ENCODE measurements around the gene NRARP. TPM values are rescaled to one million over a fixed set of nuclear protein-coding genes. Genes with fewer than 3 reads are reported as not detected.

The NRARP gene
- total RNA-seq, 3 donors from 2014 or later = 2.1 to 6.9 (median 3.5) TPM

GRCh38 chr9:137294091-137294680, 7.9 kb downstream of the NRARP start:
- no peaks in the 10 kb centered on the region for H3K27me3 ChIP-seq
- H3K36me3 ChIP-seq = no peaks in the 10 kb centered on the region
- peaks cover 4 to 22% of the 10 kb centered on the region in 2 donors for H3K4me1 ChIP-seq
- TF ChIP-seq CTCF (IDR thresholded peaks at IDR 0.05) (no peak), POLR2AphosphoS5 (IDR thresholded peaks at IDR 0.05) (no peak), POLR2A (IDR thresholded peaks at IDR 0.05) (no peak)
- DNase-seq (ENCODE audit: low spot score in 2 of 2) = no peak
- intact Hi-C loops (cut with DNase I; ENCODE audit: low total_unique reads) = no loop called here
- peak overlapping the region in 1 of 2 donors; percentile 16 for H3K27ac ChIP-seq
- peak overlapping the region in 1 of 3 donors; percentile 82 for H3K4me3 ChIP-seq
- H3K9me3 ChIP-seq = no peaks in the 10 kb centered on the region

- no peak overlapping the region for H3K27ac ChIP-seq
- no peaks in the 10 kb centered on the region for H3K9me3 ChIP-seq
- no peak for DNase-seq (ENCODE audit: low spot score in 2 of 2)
Observed at GRCh38 chr9:137293482-137294090, 8.5 kb downstream of the NRARP start.

GRCh38 chr9:137293094-137293481, 9.0 kb downstream of the NRARP start:
- intact Hi-C loops (cut with DNase I; ENCODE audit: low total_unique reads) = no loop called here
- Histone ChIP-seq H3K4me3 (no peak overlapping the region), H3K27me3 (no peaks in the 10 kb centered on the region), H3K36me3 (no peaks in the 10 kb centered on the region), H3K27ac (no peak overlapping the region), H3K4me1 (peaks cover 4 to 14% of the 10 kb centered on the region in 2 donors), H3K9me3 (no peaks in the 10 kb centered on the region)
- TF ChIP-seq POLR2A (IDR thresholded peaks at IDR 0.05) = no peak
- TF ChIP-seq POLR2AphosphoS5 (IDR thresholded peaks at IDR 0.05) = no peak
- no peak for TF ChIP-seq CTCF (IDR thresholded peaks at IDR 0.05)
- DNase-seq (ENCODE audit: low spot score in 2 of 2) = no peak

More at GRCh38 chr9:137293482-137294090, 8.5 kb downstream of the NRARP start:
- TF ChIP-seq CTCF (IDR thresholded peaks at IDR 0.05) (no peak), POLR2AphosphoS5 (IDR thresholded peaks at IDR 0.05) (no peak), POLR2A (IDR thresholded peaks at IDR 0.05) (no peak)
- Histone ChIP-seq H3K4me3 (peak overlapping the region in 1 of 3 donors; percentile 16), H3K4me1 (peaks cover 4 to 17% of the 10 kb centered on the region in 2 donors), H3K36me3 (no peaks in the 10 kb centered on the region), H3K27me3 (no peaks in the 10 kb centered on the region)
- intact Hi-C loops (cut with DNase I; ENCODE audit: low total_unique reads) = no loop called here

- H3K9me3 ChIP-seq = no peaks in the 10 kb centered on the region
- intact Hi-C loops (cut with DNase I; ENCODE audit: low total_unique reads) = loop anchor here (10.0 kb wide), 1 partner anchor 148 kb away; no protein-coding TSS in a partner anchor
- H3K27me3 ChIP-seq = no peaks in the 10 kb centered on the region
Observed at GRCh38 chr9:137286975-137287383, 15.1 kb downstream of the NRARP start.

More at GRCh38 chr9:137286975-137287383, 15.1 kb downstream of the NRARP start:
- Histone ChIP-seq H3K4me3 (no peak overlapping the region), H3K27ac (no peak overlapping the region), H3K36me3 (no peaks in the 10 kb centered on the region), H3K4me1 (no peaks in the 10 kb centered on the region)
- no peak for TF ChIP-seq POLR2AphosphoS5 (IDR thresholded peaks at IDR 0.05)
- TF ChIP-seq CTCF (IDR thresholded peaks at IDR 0.05) = peak in 2 of 3 donors; percentile 56 to 58
- no peak for DNase-seq (ENCODE audit: low spot score in 2 of 2)
